ENCODE results near the gene HCN1. TPM values are rescaled to one million over a fixed set of nuclear protein-coding genes. Genes with fewer than 3 reads are reported as not detected.

HCN1 gene
- total and polyA plus RNA-seq, 2 of the 4 experiments (the other 2 are of a cell fraction): not detected

DNA sequence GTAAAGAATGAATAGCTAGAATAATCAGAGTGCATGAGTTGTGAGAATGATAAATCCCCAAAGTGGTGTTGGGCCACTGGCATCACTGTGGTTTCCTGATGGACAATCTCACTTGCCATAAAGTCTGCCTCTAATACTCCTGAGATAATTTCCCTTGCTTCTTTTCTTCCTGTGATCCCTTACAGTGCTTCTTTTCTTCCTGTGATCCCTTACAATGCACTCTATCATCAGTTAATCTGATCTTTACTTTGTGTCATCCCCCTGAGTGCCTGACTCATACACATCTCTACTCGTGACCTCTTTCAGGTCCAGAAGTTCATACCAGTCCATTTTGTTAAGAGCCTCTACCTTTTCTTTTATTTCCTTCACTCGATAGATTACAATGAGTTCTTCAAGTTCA, 418.3 kb downstream of the HCN1 start:
- TF ChIP-seq, protein P1, sequence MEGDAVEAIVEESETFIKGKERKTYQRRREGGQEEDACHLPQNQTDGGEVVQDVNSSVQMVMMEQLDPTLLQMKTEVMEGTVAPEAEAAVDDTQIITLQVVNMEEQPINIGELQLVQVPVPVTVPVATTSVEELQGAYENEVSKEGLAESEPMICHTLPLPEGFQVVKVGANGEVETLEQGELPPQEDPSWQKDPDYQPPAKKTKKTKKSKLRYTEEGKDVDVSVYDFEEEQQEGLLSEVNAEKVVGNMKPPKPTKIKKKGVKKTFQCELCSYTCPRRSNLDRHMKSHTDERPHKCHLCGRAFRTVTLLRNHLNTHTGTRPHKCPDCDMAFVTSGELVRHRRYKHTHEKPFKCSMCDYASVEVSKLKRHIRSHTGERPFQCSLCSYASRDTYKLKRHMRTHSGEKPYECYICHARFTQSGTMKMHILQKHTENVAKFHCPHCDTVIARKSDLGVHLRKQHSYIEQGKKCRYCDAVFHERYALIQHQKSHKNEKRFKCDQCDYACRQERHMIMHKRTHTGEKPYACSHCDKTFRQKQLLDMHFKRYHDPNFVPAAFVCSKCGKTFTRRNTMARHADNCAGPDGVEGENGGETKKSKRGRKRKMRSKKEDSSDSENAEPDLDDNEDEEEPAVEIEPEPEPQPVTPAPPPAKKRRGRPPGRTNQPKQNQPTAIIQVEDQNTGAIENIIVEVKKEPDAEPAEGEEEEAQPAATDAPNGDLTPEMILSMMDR (conservative IDR thresholded peaks at IDR 0.05; ENCODE audit: low read depth, low read length): no peak
- TF ChIP-seq MAFK (IDR thresholded peaks at IDR 0.05; ENCODE audit: low read depth, low read length): no peak
- no peak for TF ChIP-seq FOS (IDR thresholded peaks at IDR 0.05; ENCODE audit: low read depth, low read length)
- no peak for TF ChIP-seq NFE2L2 (IDR thresholded peaks at IDR 0.05; ENCODE audit: low read depth, low read length)
- no peak for TF ChIP-seq MXI1 (IDR thresholded peaks at IDR 0.05; ENCODE audit: borderline replicate concordance, low read depth, low read length)
- TF ChIP-seq RAD21 (IDR thresholded peaks at IDR 0.05; ENCODE audit: low read length): no peak
- no peak for TF ChIP-seq RFX5 (IDR thresholded peaks at IDR 0.05; ENCODE audit: low read depth, low read length)
- TF ChIP-seq CHD1 (IDR thresholded peaks at IDR 0.05; ENCODE audit: low read depth, low read length): no peak
- TF ChIP-seq POLR2A (IDR thresholded peaks at IDR 0.05; ENCODE audit: low read depth, low read length): no peak
- TF ChIP-seq, protein P2, sequence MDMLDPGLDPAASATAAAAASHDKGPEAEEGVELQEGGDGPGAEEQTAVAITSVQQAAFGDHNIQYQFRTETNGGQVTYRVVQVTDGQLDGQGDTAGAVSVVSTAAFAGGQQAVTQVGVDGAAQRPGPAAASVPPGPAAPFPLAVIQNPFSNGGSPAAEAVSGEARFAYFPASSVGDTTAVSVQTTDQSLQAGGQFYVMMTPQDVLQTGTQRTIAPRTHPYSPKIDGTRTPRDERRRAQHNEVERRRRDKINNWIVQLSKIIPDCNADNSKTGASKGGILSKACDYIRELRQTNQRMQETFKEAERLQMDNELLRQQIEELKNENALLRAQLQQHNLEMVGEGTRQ (IDR thresholded peaks at IDR 0.05; ENCODE audit: low read depth, low read length): no peak
- no CpG with 5 or more reads among the region's 2 CpGs for WGBS, 2 experiments (ENCODE audit: extremely low coverage in 2 of 2, insufficient read length in 1 of 2)

More for the DNA sequence above, 418.3 kb downstream of the HCN1 start:
- in situ Hi-C loops (cut with MboI; ENCODE audit: low sequenced_read_pairs) (no loop called here), dilution Hi-C loops (cut with HindIII; ENCODE audit: low sequenced_read_pairs, unreplicated experiment) (no loop called here), intact Hi-C loops (cut with micrococcal nuclease) (no loop called here)
- H2BK120ac ChIP-seq (ENCODE audit: low read depth, low read length): no peak overlapping the region
- no peaks in the 10 kb centered on the region for H3K27me3 ChIP-seq (ENCODE audit: control insufficient read depth, insufficient read depth, low read length)
- CTCF ChIA-PET: no interaction called here
- no peak overlapping the region for H2BK5ac ChIP-seq (ENCODE audit: low read depth, low read length, poor library complexity, severe bottlenecking)
- no peak overlapping the region for H3K14ac ChIP-seq (replicated peaks; ENCODE audit: low read depth, low read length)
- H3K18ac ChIP-seq (ENCODE audit: low read depth, low read length): no peak overlapping the region
- no peaks in the 10 kb centered on the region for H3K36me3 ChIP-seq (ENCODE audit: control insufficient read depth, insufficient read depth, low read length)
- no TSS peak for BruUV-seq (replicated peaks)
- no peak overlapping the region for H3K56ac ChIP-seq (ENCODE audit: extremely low read depth, insufficient read depth, low read length)
- no peak overlapping the region for H2AFZ ChIP-seq (replicated peaks; ENCODE audit: low read length, poor library complexity)
- no peak overlapping the region for H3K23ac ChIP-seq (ENCODE audit: low read depth, low read length)
- no peak for ATAC-seq (ENCODE audit: low read depth)
- H2AK9ac ChIP-seq (replicated peaks; ENCODE audit: low read depth, low read length, poor library complexity): no peak overlapping the region
- H3K4me3 ChIP-seq (ENCODE audit: insufficient read depth, low read depth, low read length): no peak overlapping the region
- POLR2A ChIA-PET (ENCODE audit: unreplicated experiment): no interaction called here
- no peak overlapping the region for H4K8ac ChIP-seq (ENCODE audit: low read depth in 2 of 2, low read length in 2 of 2)
- H4K91ac ChIP-seq (ENCODE audit: insufficient read depth, low read depth, low read length): no peak overlapping the region
- H2BK15ac ChIP-seq (ENCODE audit: low read depth, low read length): no peak overlapping the region
- no peak overlapping the region for H3K4me2 ChIP-seq (ENCODE audit: low read depth, low read length)
- no peaks in the 10 kb centered on the region for H3K9me3 ChIP-seq (ENCODE audit: control insufficient read depth, insufficient read depth, low read length)
- DNase-seq: no peak
- H3K4ac ChIP-seq (ENCODE audit: low read depth, low read length): no peak overlapping the region
- no peak overlapping the region for H3K27ac ChIP-seq (ENCODE audit: insufficient read depth, low read length)
- H3K79me1 ChIP-seq (ENCODE audit: low read depth in 1 of 2, low read length in 2 of 2): no peaks in the 10 kb centered on the region
- H2BK20ac ChIP-seq (ENCODE audit: low read depth, low read length): no peak overlapping the region
- H4K20me1 ChIP-seq (ENCODE audit: insufficient read depth, low read length): no peaks in the 10 kb centered on the region
- H3K4me1 ChIP-seq (ENCODE audit: control insufficient read depth, insufficient read depth, low read length): no peaks in the 10 kb centered on the region
- H2AK5ac ChIP-seq (ENCODE audit: low read depth, low read length): no peak overlapping the region
- no peak overlapping the region for H4K5ac ChIP-seq (ENCODE audit: low read depth, low read length)
- H3K9me1 ChIP-seq (ENCODE audit: insufficient read depth, low read length): no peaks in the 10 kb centered on the region
- H3K9ac ChIP-seq (ENCODE audit: low read depth, low read length): no peak overlapping the region

All from IMR-90 (cell line).